ENCODE data around the gene PCDHGA7.

The PCDHGA7 gene

GRCh38 chr5:141411575-141411974, 29.0 kb downstream of the PCDHGA7 start:
- Histone ChIP-seq H3K36me3 (ENCODE audit: control insufficient read depth in 2 of 2, insufficient read depth in 1 of 2, low read length in 2 of 2) (no peaks in the 10 kb centered on the region), H3K9me3 (ENCODE audit: control insufficient read depth, insufficient read depth, low read depth, low read length) (no peaks in the 10 kb centered on the region), H3K4me3 (ENCODE audit: low read depth, low read length) (no peak overlapping the region), H3K27ac (ENCODE audit: extremely low read depth, low read depth, low read length) (no peak overlapping the region), H3K4me1 (ENCODE audit: control insufficient read depth, insufficient read depth, low read length) (no peaks in the 10 kb centered on the region)
- TF ChIP-seq ZNF629 (tag by site-specific recombination; IDR thresholded peaks at IDR 0.05) = no peak
- ChIA-PET CTCF (interaction anchor here (0.6 to 1.5 kb wide), 2 partner anchors 10 to 726 kb away, joined by 4 to 6 read pairs; partner anchors contain the start of gene PCDHGA11), POLR2A (no interaction called here)

- H3K4me3 ChIP-seq (ENCODE audit: low read depth, low read length) = no peak within 1 kb of the TSS
- H3K9me3 ChIP-seq (ENCODE audit: control insufficient read depth, insufficient read depth, low read depth, low read length) = no peaks in the 10 kb centered on the region
- ChIA-PET CTCF (interaction anchor here (0.6 to 3.2 kb wide), 15 partner anchors 15 to 364 kb away, joined by 3 to 14 read pairs (median 3); partner anchors contain the start of genes PCDHGA12 and PCDHGB5), POLR2A (no interaction called here)
- no peak within 1 kb of the TSS for H3K27ac ChIP-seq (ENCODE audit: extremely low read depth, low read depth, low read length)
- no peaks in the 10 kb centered on the region for H3K36me3 ChIP-seq (ENCODE audit: control insufficient read depth in 2 of 2, insufficient read depth in 1 of 2, low read length in 2 of 2)
- H3K4me1 ChIP-seq (ENCODE audit: control insufficient read depth, insufficient read depth, low read length) = no peaks in the 10 kb centered on the region
- no peak for TF ChIP-seq ELK4 (IDR thresholded peaks at IDR 0.05; ENCODE audit: borderline replicate concordance, low read depth, low read length)
- no peak for TF ChIP-seq ZNF837 (tag by site-specific recombination; IDR thresholded peaks at IDR 0.05)
- no peak for TF ChIP-seq ZNF10 (tag by site-specific recombination; IDR thresholded peaks at IDR 0.05)
- TF ChIP-seq SP7 (tag by site-specific recombination; IDR thresholded peaks at IDR 0.05) = no peak
- TF ChIP-seq, protein P1, sequence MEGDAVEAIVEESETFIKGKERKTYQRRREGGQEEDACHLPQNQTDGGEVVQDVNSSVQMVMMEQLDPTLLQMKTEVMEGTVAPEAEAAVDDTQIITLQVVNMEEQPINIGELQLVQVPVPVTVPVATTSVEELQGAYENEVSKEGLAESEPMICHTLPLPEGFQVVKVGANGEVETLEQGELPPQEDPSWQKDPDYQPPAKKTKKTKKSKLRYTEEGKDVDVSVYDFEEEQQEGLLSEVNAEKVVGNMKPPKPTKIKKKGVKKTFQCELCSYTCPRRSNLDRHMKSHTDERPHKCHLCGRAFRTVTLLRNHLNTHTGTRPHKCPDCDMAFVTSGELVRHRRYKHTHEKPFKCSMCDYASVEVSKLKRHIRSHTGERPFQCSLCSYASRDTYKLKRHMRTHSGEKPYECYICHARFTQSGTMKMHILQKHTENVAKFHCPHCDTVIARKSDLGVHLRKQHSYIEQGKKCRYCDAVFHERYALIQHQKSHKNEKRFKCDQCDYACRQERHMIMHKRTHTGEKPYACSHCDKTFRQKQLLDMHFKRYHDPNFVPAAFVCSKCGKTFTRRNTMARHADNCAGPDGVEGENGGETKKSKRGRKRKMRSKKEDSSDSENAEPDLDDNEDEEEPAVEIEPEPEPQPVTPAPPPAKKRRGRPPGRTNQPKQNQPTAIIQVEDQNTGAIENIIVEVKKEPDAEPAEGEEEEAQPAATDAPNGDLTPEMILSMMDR (tag by site-specific recombination; IDR thresholded peaks at IDR 0.05) = no peak
- TF ChIP-seq HOXD13 (CRISPR knock-in tag; IDR thresholded peaks at IDR 0.05; ENCODE audit: borderline replicate concordance) = no peak
- TF ChIP-seq PRDM10 (tag by site-specific recombination; IDR thresholded peaks at IDR 0.05) = no peak
- no peak for TF ChIP-seq ZNF843 (tag by site-specific recombination; IDR thresholded peaks at IDR 0.05)
- no peak for TF ChIP-seq ZNF621 (tag by site-specific recombination; IDR thresholded peaks at IDR 0.05)
- TF ChIP-seq ZNF670 (tag by site-specific recombination; IDR thresholded peaks at IDR 0.05; ENCODE audit: low read depth) = no peak
- no peak for TF ChIP-seq KLF8 (tag by site-specific recombination; IDR thresholded peaks at IDR 0.05)
- TF ChIP-seq ZBTB10 (tag by site-specific recombination; IDR thresholded peaks at IDR 0.05) = no peak
- TF ChIP-seq ZNF157 (tag by site-specific recombination; IDR thresholded peaks at IDR 0.05) = no peak
Measured at GRCh38 chr5:141412854-141413539, 30.5 kb downstream of the PCDHGA7 start, which contains the start of gene PCDHGA10. Gene PCDHGA10, plus strand, starts transcription at chr5:141412987. Its CDS starts 189 bp downstream, at chr5:141413176.
